Skeletal muscle satellite cell (primary cell): ENCODE results near the gene CYP4F8. TPM values are rescaled to one million over a fixed set of nuclear protein-coding genes. Genes with fewer than 3 reads are reported as not detected.
"Not testable (repeated sequence)": the region's sequence is repeated elsewhere in the genome, so short reads cannot be mapped to it uniquely, and the experiment has no call there.

Experiments used
- H3K27me3 ChIP-seq: 2 replicates; pipeline ENCODE4 v1.7.0; 2013; ENCODE audit warnings: low read length; ENCODE audit not compliant: control insufficient read depth, insufficient read depth
- H3K36me3 ChIP-seq: 2 replicates; pipeline ENCODE4 v1.7.0; 2013; ENCODE audit warnings: mild to moderate bottlenecking, control low read depth, low read length; ENCODE audit not compliant: insufficient read depth
- H3K4me1 ChIP-seq: 2 replicates; pipeline ENCODE4 v1.7.0; 2013; ENCODE audit warnings: low read length; ENCODE audit not compliant: control insufficient read depth, insufficient read depth
- H3K4me2 ChIP-seq: 2 replicates; pipeline ENCODE4 v1.7.0; 2013; ENCODE audit warnings: mild to moderate bottlenecking, low read length
- H3K4me3 ChIP-seq: 2 replicates; pipeline ENCODE4 v1.7.0; 2013; ENCODE audit warnings: low read length
- H3K9ac ChIP-seq: 2 replicates; pipeline ENCODE4 v1.7.0; 2013; ENCODE audit warnings: mild to moderate bottlenecking, low read depth, low read length, moderate library complexity
- H3K9me3 ChIP-seq: replicated peaks from 2 replicates; pipeline ENCODE4 v1.7.0; 2013; ENCODE audit warnings: mild to moderate bottlenecking, control low read depth, low read length
- small RNA-seq: library from RNA; depleted of rRNA; stranded (forward); fragments of <200 nt; gene quantifications from one replicate; pipeline ENCODE3, GENCODE V24; 2012

The CYP4F8 gene

DNA sequence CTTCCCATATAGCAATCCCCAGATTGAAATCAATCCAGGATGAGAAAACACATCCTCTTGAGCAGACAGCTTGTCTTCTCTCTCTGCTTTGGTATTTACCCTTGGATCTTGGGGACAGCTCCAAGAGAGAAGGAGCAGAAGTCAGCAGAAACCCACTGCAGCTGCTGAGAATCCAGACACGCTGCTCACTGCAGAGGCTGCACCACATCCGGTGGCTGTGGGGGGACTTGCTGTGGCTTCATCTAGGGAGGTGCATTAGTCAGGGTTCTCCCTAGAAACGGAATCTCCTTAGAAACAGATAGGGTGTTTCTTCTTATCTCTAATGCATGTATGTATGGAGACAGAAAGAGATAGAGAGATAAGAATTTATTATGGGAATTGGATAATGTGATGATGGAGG is 60.5 kb downstream of the CYP4F8 start:
- Histone ChIP-seq H3K4me3 (no peak overlapping the region), H3K36me3 (no peaks in the 10 kb centered on the region), H3K4me2 (no peak overlapping the region), H3K27me3 (no peaks in the 10 kb centered on the region), H3K9me3 (peaks cover 10% of the 10 kb centered on the region), H3K4me1 (no peaks in the 10 kb centered on the region), H3K9ac (no peak overlapping the region)

DNA sequence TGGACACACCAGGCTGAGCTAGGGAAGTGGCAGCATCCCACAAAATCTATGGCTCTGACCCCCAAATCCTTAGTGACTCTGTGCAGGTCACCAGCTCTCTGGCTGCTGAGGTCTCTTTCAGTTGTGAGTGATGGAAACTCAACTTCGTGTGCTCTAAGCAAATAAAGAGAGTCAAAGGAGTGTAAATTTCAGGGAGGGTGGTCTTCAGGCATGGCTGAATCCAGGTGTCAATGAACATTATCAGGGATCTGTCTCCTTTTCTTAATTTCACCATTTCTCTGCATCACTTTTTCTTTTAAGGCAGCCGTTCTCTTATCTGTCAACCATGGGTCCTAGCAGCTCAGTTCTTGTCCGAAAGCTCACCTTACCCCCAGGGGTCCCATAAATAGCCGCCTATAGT is 64.1 kb downstream of the CYP4F8 start:
- no peaks in the 10 kb centered on the region for H3K36me3 ChIP-seq
- no peak overlapping the region for H3K9ac ChIP-seq

DNA sequence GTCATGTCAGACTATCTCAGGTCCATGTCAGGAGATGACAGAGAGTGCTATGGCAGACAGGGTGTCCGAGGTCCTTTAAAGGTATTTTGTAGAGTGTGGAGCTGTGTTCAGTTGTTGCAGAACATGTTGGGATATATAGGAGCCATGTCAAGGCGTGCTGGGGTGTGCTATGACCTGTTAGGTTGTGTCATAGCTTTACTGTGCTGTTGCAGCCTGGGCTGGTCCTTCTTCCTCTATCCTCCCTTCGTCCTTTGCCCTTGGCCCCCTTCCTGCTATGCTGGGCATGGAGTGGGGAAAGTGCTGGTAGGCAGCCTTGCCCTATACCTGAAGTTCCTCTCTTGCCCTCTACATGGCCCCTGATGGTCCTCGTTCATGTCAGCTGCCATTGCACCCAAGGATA is 64.8 kb downstream of the CYP4F8 start:
- not testable (repeated sequence) for H3K4me3 ChIP-seq, H3K27me3 ChIP-seq, H3K9ac ChIP-seq, H3K36me3 ChIP-seq, H3K4me2 ChIP-seq, H3K4me1 ChIP-seq
- H3K9me3 ChIP-seq = peaks cover 12% of the 10 kb centered on the region

More for the DNA sequence above, 64.1 kb downstream of the CYP4F8 start:
- Histone ChIP-seq H3K4me2 (no peak overlapping the region), H3K4me1 (no peaks in the 10 kb centered on the region), H3K27me3 (no peaks in the 10 kb centered on the region), H3K9me3 (peaks cover 12% of the 10 kb centered on the region), H3K4me3 (no peak overlapping the region)

Small RNA genes within 50 kb of the gene (small RNA-seq; reads per million reads assigned to genes)
- gene AD000091.1 = not detected
